ENCODE results near the gene REL. TPM values are rescaled to one million over a fixed set of nuclear protein-coding genes. Genes with fewer than 3 reads are reported as not detected.
"Not testable (repeated sequence)": the region's sequence is repeated elsewhere in the genome, so short reads cannot be mapped to it uniquely, and the experiment has no call there.

REL gene
- total RNA-seq, 1 donor from 2014 or later = 24.5 TPM

DNA sequence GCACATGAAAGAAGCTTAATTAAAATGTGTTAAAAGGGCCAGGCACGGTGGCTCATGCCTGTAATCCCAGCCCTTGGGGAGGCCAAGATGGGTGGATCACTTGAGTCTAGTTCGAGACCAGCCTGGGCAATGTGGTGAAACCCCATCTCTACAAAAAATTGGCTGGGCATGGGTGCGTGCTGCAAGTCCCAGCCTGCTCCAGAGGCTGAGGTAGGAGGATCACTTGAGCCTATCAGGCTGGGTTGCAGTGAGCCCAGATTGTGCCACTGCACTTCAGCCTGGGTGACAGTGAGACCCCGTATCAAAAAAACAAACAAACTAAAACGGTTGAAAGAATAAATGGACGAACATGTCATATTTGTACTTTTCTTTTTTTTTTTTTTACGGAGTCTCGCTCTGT lies 26.0 kb downstream of the REL start:
- no peak for DNase-seq (ENCODE audit: low spot score)

DNA sequence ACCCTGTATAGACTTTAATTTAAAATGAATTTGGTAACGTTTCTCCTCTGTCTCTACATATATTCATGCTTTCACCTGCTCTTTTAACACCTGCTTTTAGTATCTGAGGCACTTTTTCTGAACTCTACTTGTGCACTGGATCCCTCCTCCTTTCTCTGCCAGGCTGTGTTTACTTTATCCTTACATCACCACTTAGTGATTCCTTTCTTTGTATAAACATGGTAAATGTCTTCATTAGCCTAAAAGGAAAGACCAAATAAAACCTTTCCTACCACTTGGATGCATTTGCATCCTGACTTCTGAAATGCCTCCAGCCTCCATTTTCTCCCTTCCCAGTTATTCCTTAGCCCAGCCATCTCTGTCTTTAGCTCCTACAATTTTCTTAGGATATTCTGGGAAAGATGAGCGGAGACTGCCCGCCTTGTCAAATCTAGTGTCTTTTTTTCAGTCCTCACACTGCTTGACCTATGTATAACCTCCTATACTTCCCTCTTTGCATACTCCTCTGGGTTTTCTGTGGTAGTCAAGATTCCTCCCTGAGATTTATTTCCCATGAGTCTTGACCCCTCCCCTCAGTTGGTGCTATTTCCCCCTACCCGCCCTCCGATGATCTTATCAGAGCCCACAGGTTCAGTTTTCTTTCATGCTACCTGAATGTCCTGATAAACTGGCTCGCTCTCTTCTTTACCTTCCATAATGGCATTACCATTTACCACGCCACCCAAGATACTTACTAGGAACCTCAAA lies 44.8 kb downstream of the REL start:
- DNase-seq (ENCODE audit: low spot score) = no peak

DNA sequence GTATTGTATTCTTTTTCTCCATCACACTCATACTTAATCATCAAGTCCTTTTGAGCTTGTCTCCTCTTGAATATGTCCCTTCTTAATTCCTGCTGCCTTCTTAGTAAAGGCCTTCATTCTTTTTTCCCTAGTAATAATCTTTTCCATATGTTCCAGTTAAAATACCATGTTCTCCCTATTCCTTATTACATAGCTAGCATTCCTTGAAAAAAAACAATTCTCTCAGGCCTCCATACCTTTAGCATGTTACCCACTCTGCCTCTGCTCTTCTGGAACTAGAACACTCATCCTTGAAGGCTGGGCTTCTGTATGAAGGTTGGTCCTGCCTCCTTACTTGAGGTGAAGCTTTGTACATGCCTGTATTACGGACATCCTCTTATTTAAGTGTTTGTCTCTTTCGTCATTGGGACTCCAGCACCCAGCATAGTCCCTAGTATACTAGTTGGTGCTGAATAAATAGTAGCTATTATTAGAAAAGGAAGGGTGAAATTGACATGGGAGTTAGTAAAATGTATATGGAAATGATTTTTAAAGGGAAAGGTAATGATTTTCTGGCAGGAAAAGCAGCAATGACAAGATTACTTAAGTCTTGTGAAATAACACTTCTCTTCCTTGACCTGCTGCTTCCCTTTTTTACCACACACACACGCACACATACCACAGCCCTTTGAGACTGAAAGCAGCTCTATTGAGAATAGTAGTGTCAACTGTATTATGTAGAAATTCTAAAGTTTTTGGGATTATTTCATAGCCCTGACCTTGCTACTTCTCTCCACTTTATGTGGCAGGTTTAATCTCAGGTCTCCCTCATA lies 45.6 kb downstream of the REL start:
- DNase-seq (ENCODE audit: low spot score) = no peak

DNA sequence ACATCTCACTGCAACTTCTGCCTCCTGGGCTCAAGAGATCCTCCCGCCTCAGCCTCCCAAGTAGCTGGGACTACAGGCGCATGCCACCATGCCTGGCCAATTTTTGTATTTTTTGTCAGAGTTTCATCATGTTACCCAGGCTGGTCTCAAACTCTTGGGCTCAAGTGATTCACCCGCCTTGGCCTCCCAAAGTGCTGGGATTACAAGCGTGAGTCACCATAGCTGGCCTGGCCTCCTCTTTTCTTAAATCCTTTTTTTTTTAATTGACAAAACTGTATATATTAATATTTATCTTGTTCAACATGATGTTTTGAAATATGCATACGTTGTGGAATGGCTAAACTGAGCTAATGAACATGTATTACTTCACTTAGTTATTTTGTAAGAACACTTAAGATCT lies 50.7 kb downstream of the REL start:
- not testable (repeated sequence) for DNase-seq (ENCODE audit: low spot score)

DNA sequence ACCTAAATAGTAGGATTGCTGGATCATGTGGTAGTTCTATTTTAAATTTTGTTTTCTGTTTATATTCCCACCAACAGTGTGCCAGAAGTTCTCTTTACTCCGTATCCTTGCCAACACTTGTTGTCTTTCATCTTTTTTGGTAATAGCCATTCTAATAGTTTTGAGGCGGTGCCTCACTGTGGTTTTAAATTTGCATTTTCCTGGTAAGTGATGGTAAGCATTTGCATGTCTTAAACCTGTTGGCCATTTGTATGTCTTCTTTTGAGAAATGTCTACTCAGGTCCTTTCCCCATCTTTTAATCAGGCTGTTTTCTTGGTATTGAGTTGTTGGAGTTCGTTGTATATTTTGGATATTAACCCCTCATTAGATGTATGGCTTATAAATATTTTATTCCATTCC lies 51.6 kb downstream of the REL start:
- no peak for DNase-seq (ENCODE audit: low spot score)

DNA sequence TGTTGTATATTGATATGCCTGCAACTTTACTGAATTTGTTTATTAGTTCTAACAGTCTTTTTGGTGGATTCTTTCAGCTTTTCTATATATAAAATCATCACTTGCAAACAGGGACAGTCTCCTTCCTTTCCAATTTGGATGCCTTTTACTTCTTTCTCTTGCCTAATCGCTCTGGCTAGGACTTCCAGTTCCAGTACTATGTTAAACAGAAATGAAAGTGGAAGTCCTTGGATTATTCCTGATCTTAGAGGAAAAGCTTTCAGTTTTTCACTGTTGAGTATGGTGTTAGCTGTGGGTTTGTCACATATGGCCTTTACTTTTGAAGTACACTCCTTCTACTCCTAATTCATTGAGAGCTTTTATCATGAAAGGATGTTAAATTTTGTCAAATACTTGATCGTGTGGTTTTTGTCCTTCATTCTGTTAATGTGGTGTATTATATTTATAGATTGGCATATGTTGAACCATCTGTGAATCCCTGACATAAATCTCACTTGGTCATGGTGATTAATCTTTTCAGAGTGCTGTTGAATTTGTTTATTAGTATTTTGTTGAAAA lies 52.9 kb downstream of the REL start:
- DNase-seq (ENCODE audit: low spot score) = no peak

DNA sequence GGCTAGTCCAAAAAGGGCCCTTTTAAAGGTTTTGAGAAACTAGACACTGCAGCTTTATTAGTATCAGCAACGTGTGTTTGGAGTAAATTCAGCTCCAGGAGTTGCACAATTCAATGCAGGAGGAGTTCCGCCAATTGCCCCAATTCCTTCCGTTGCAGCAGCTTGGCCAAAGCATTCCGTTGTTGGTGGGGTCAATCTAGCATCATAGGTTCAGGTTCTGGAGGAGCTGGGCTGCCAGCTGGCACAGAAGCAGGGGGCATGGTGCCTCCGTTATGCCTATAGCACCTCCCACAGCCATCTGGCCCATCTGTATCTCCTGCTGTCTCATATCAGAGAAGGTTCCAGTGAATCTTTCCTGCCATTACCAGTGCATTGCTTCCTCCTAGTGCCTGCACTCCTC lies 55.4 kb downstream of the REL start:
- no peak for DNase-seq (ENCODE audit: low spot score)

DNA sequence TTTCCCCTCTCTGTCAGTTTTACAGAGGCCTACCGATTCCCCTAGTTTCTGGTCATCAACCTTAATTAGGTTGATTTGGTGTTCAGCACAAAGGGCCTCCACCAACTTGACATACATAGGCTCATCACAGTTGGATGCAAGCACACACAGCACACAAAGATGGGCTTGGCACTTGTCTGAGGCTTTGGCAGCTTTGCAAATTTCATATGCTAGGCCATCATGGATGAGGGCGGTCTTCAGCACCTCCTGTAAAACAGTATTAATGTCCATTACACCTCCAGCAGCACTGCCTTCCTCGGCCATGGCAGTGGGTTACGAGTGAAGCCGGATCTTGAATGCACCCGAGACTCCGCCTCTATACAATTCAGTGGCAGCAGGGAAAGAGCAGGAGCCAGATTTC lies 56.9 kb downstream of the REL start:
- DNase-seq (ENCODE audit: low spot score) = no peak

DNA sequence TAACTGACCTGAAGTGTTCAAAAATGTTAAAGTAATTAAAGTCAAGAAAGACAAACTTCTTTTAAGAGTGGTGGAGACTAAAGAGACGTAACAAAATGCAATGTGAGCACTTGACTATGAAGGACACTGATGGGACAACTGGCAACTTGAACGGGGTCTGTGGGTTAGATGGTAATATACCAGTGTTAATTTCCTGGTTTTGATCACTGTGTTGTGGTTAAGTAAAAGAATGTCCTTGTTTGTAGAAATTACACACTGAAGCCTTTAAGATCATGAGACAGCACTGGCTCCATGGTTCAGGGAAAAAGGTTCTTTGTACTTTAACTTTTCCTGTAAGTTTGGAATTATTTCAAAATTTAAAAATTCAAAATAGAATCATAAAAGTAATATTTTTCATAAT lies 58.2 kb downstream of the REL start:
- no peak for DNase-seq (ENCODE audit: low spot score)

DNA sequence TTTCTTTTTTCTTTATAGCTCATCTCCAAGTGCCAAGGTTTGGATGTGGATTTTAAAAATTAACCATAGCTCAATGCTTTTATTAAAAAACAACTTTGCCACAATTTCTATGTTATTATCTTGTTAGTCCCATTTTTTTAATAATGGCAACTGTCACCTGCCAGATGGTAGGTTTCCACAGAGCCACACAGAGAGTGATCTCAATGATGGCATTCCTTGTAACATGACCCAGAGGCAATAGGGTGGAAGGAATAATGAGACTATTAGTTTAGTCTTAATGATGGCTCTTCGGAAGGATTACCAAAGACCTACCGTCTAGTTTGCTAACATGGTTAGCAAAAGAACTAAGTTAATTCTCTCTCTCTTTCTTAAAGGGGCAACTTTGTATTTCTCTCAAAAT lies 64.0 kb downstream of the REL start:
- no peak for DNase-seq (ENCODE audit: low spot score)

DNA sequence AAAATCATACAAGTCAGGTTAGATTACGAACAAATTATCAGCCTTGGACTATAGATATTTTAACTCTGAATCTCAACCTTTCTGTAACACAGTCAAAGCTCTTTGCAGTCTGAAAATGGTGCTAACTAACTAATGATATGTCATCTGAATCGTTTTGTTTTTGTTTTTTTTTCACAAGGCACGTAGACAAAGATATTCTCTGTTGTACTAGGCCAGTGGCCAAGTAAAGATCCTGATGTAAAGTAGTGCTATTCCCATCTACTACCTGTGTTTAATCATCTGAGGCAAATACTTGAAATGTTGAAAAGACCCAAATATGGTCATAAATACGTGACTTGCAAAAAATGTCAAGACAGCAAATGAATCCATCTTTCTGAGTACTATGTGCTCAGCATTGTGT lies 65.7 kb downstream of the REL start:
- DNase-seq (ENCODE audit: low spot score) = no peak

DNA sequence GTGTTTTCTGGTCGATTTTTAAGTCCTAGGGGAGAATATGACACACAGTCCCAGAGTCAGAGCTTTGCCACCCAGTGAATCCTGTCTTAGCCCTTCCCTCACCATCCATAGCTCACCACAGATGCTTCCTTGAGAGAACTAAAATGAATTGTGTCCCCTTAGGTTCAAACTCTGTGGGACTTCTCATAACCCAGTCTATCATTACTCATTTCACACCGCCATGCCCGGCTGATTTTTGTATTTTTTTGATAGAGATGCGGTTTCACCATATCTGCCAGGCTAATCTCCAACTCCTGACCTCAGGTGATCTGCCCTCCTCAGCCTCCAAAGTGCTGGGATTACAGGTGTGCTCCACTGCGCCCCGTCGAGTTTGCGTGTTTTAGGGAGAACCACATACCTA lies 66.8 kb downstream of the REL start:
- no peak for DNase-seq (ENCODE audit: low spot score)

DNA sequence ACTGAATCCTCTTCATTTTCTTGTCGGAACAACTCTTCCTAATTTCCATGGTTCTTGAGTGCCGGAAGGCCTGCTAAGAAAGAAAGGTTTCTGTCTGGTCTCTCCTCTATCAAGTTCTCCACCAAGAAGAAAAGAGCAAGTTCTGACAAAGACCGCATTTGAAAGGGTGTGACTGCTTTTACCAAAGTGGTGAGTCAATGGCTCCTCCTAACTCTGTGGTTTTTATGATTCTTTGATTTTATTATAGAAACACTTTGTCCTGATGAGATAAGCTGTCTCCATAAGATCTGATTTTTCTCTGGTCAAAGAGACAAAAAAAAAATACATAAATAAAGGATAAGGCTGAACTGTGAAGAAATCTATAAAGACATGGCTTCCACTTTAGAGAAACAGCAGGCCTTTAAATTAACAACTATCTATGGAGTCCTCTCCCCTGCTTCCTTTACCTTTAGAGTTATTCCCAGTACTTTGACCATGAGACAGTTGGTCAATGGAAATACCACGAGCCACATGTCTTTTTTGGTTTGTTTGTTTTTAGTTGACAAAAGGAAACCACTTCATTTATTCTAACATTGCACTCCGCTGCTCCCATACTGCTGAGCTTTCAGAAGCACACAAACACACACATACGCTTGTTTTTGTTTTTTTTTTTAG lies 67.7 kb downstream of the REL start:
- DNase-seq (ENCODE audit: low spot score) = no peak

DNA sequence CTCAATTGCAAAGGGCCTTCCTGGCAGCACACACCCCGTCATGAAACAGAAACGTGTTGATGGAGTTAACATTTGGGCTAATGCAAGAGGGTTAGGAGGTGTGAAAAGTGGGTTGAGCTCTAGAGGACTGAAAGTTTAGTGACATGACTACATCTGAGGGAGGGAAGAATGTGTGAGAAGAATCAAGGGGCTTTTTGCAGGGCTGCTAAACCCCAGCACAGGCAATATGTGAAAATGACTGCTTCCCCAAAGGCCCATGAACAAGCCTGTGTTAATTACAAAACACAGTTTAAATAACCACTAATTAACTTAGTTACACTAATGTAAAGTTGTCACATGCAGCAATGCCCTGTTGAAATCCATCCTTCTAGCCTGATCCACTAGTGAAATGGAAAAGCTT lies 72.8 kb downstream of the REL start:
- no peak for DNase-seq (ENCODE audit: low spot score)

DNA sequence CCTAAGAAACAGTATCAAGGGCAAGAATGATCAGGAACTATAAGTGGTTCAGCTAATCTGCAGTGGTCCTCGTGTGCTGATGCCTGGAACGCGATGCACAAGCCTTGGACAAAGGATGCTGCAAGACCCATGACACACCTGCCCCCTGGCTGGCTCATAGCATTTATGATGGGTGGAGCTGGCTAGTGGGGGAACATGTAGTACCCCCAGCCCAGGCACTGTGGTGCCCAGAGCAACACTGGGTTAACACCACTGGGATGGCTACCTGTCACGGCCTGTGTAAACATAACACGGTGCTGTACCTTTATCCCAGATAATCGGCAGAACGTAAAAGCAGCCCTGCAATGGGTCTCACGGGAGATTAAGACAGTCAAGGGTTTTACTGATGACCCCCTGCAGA lies 75.8 kb downstream of the REL start:
- DNase-seq (ENCODE audit: low spot score) = no peak

DNA sequence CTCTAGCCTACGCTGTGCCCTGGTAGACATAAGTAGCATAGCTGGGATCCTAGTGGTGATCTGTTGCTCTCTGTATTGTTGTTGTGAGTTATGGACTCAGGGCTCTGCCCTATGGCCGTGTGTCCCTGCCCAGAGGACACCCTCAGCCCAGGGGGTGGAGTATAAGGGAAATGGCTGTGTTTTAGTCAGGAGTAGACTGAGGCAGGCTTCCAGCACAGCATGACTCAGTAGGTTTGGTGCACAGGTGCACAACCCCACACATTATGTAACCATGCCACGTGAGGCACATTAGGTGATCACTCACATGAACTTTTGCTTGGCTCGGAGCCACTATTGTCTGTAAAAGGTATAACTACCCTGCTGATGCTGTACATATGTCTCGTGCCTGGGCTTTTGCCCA lies 76.3 kb downstream of the REL start:
- no peak for DNase-seq (ENCODE audit: low spot score)

DNA sequence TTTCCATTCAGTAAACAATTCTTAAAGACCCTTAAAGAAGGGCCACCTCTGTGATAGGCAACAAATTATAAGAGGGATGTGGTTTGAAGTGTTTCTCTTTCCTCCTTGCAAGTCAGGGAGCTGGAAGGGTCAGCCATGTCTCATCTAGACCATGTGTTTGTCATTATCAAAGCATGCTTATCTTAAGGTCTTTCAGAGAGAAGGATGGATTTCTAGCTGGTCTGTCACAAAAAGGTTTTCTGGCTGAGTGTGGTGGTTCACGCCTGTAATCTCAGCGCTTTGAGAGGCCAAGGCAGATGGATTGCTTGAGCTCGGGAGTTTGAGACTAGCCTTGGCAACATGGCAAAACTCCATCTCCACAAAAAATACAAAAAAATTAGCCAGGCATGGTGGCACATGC lies 77.0 kb downstream of the REL start:
- DNase-seq (ENCODE audit: low spot score) = no peak

DNA sequence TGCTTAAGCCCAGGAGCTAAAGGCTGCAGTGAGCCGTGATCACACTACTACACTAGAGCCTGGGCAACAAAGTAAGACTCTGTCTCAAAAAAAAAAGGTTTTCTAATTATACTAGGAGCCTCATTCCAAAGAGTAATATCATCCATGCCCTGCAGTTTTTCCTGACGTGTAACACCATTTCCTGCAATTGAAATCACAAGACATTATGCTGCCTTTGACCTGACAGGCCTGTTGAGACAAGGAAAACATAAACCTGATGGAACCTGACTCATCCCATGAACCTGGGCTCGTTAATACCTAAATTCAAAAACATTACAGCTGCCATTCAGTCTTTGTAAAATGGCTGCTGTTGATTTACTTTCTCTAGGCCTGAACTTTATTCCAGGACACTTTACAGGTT lies 77.4 kb downstream of the REL start:
- DNase-seq (ENCODE audit: low spot score) = no peak

DNA sequence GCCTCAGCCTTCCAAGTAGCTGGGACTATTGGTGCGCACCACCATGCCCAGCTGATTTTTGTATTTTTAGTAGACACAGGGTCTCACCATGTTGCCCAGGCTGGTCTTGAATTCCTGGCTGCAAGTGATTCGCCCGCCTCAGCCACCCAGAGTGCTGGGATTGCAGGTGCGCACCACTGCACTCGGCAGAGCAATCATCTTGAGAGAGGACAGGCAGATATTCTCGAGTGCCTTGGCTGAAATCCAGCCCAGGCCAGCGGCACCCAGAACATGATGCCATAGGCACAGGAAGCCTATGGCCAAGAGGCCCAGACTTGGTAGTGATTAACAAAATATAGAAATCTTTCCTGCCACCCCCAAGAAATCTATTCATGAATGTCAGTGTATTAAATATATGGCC lies 78.1 kb downstream of the REL start:
- no peak for DNase-seq (ENCODE audit: low spot score)

DNA sequence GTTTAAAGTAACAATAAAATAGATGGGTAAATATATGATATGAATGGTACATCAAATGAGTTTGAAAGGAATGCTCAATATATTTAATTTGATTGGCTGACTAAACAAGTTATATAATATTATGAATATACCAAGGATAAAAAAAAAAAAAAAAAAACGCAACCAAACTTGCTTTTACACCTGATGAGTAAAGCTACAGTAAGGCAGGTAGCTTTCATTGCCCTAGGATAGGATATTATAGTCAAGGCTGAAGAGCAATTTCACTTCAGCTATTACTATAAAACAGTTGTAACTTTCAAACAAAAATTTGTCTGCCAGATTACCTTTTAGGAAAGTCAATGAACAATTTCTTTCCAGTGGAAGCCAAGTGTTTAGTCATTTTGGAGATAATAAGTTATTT lies 79.3 kb downstream of the REL start:
- DNase-seq (ENCODE audit: low spot score) = no peak

DNA sequence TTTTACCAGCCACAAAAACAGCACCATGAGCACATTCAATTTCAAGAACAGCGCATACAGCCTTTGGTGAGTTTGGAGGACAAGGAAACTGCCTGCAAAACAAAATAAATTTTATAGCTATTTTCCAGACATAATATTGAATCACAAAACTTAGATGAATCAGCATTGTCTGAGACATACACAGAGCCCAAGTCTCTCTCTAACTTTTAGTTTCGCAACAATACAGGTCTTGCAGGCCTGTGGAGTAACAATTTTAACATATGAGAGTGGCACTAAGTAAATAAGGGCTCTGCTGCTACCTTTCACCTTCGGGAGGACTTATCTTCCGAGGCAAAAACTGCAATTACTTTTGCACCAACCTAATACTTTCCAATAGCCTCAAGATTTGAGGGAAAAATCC lies 80.1 kb downstream of the REL start:
- no peak for DNase-seq (ENCODE audit: low spot score)

DNA sequence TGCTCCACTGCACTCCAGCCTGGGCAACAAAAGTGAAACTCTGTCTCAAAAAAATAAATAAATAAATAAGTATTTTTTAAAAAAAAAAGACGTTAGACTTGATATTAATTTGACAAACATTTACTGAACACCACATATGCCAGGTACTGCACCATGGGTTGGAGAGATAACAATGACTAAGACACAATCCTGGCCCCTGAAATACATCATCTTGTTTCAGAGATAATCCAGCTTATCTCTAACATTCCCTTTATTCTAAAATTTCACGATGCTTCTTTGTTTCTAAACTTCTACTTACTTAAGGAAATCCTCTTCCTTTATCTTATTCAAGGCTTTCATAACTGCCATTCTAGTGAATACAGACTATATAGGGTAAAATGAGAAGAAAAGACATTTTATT lies 81.2 kb downstream of the REL start:
- no peak for DNase-seq (ENCODE audit: low spot score)

All from mesenteric fat pad (tissue), 1 donor.